ENCODE measurements around the gene PIGO.

PIGO gene

GRCh38 chr9:35105571-35106342 lies 9.4 kb upstream of the PIGO start:
- no peak for DNase-seq

GRCh38 chr9:35105126-35105525 lies 8.7 kb upstream of the PIGO start:
- no peak for DNase-seq

DNA sequence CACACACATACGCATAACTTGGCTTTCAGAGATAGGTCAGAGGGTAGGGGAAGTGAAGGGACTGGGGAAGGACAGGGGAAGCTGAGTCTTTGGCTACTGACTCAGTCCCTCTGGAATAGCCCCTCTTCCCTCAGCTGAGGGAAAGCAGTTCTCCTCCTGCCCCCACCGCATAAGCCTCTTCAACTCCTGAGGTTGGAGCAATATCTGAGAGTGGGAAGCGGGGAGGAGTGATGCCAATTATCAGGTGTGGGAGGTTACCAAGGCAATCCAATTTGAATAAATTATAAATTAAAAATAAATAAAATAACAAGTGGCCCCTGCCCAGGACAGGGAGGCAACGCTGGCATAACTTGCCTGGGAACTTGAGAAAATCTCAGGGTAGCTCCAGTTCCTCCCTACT lies 8.2 kb upstream of the PIGO start:
- no peak for DNase-seq

GRCh38 chr9:35103660-35104191 lies 7.3 kb upstream of the PIGO start:
- no peak for DNase-seq

DNA sequence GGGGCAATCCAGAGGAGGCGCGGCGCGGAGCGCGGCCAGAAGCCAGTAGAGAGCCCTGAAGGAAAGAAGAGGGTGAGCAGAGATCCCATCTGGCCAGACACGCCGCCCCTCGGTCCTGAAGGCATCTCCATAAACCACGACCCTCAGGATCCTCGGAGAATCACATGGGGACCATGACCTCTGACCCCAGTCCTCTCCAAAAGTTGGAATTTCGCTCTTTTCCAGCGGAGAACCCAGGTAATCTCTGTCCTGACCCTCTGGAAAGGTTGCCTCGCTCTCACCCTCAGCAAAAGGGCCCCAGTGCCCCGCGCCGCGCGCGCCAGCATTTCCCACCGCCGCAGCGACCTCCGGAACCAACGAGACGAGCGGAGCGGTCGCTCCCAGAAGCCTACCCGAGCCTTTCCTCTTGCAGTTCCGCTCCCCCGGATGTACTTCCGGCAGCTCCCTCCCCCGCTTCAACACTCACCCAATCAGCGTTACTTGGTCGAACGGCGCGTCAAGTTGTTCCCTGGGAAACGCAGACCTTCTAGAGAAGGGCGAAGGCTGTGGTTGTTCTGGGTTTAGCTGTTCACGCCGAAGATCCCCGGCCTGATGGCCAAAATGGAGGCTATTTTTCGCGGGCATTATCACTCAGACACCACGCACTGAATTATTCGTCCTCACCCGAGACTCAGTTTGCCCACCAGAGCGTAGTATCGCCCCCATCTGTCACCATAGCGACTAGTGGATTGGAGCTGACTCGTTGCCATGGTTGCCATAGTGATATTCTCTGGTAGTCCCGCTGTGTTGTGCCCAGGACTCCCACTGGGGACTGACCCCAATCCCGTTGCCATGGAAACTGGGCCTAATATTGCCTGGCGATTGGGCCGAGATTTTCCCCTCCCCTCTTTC lies 6.6 kb upstream of the PIGO start, which contains the start of gene STOML2:
TSS of gene STOML2 (minus strand) at position 363 of the 891 bp plus-strand sequence. CDS start at position 326, 37 bp downstream.
- DNase-seq: peak; percentile 92

GRCh38 chr9:35102465-35102768 lies 6.0 kb upstream of the PIGO start:
- DNase-seq: no peak

- no peak for DNase-seq
Measured at GRCh38 chr9:35097573-35097972, 1.2 kb upstream of the PIGO start.

DNA sequence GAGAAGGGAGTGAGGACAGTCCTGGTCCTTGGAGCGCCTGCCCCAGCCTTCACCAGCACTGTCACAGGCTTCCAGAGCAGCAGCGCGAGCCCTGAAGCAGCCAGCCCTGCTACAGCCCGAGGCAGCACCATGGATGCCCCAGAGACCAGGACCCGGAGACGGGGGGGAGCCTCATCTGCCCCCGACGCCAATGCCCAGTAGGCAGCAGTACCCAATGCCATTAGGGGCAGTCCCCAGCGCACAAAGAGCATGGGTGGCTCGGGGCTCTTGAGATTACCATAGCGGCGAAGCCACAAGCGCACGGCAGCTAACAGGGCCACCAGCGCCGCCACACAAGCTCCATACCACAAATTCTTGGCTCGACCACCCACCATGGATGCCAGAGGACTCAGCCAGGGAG lies 4.9 kb downstream of the PIGO start:
- no peak for DNase-seq

GRCh38 chr9:35089434-35089833 lies 7.0 kb downstream of the PIGO start:
- no peak for DNase-seq

GRCh38 chr9:35085078-35085477 lies 11.3 kb downstream of the PIGO start:
- DNase-seq: no peak

DNA sequence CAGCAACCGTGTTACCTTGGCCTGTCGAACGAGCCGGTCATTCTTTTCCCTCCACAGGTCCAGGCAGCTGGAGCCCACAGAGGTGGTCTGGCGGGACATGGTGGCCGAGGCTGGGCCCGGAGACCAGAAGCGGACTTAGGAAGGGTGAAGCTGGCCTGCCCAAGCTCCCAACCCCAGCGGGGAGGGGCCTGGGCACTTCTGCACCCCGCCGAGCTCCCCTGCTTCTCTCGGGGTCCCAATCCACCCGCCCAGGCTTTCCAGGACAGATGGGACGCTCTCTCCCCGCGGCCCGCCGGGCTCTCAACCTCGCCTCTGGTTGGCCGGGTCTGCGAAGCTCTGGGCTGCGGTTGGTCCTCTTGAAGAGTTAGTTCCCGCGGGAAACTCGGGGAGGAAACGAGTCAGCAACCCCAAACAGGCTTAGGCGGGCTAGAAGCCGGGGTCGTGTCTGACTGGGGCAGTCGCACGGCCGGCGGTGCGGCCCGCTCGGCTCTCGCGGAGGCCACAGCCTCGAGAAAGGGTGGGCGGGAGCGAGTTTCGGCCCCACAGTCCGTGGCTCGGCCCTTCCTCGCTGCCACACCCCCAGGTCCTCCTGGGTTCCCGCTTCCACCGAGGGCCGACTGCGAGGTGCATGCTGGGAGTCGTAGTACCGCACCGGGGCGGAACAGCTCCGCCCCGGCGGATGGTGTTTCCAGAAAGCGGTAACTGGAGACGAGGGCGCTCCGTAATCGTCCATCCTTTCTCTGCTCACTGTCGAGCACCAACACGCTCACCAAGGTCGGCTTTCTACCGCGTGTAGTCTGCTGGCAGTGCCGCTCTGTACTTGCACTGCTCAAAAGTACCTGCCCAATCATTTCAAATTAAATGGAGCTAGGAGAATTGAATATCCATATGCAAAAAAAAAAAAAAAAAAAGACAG lies 16.7 kb downstream of the PIGO start, which contains the start of gene FANCG:
TSS of gene FANCG (minus strand) at position 517 of the 916 bp plus-strand sequence. CDS start at position 99, 418 bp downstream.
- DNase-seq: peak; percentile 85

GRCh38 chr9:35079041-35079425 lies 17.4 kb downstream of the PIGO start:
- no peak for DNase-seq

DNA sequence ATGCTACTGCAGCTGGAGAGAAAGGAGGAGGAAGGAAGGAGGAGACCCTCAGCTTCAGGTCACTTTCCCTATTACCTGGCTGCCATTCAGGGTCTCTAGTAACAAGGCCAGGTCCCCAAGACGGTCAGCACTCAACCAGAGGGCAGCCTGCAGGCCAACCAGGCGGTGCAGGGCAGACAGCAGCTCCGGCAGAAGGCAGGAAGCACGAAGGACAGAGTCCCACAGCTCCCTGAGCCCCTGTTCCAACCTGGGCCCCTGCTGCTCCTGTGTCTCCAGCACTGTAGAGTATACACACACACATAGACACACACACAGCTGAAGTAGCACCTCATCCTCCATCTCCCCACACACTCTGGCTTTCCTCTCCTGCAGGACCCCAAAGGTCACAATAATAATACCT lies 18.3 kb downstream of the PIGO start:
- DNase-seq: no peak

- DNase-seq: no peak
Measured at GRCh38 chr9:35076848-35077247, 19.5 kb downstream of the PIGO start.

- no peak for DNase-seq
Measured at GRCh38 chr9:35075358-35075757, 21.0 kb downstream of the PIGO start.

DNA sequence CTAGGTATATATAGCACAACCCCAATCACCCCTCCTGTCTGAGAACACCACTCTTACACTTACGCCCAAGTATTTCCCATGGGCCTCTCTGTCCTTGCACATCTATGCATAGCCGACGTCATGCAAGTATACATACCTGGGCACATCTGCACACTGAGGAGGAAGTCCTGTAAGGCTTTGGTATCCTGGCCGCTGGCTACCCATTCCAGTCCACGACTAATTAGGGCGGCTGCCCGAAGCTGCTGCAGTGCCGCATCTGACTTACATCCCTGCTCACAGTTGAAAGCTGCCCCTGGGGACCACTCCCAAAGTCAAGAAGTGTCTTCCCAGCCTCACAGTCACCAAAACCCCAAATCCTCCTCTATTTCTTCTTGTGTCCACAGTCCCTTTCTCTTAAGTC lies 21.6 kb downstream of the PIGO start:
- DNase-seq: no peak

DNA sequence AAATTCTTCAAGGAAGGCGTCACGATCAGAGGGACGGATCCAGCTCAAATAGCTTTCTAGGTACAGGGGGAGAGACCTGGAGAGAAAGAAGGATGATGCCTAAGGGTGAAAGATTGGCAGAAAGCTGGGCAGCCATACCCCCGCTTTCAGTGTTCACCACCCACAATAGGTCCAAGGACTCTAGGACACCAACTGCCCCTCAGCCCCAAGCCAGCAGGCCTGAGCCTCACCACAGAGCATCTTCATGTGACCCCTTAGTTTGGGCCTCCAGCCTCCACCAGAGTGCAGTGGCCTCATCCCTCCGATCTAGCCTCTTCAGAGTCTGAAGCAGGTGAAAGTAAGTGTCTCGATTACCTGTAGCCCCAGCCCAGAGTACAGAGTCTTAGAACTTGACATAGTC lies 22.2 kb downstream of the PIGO start:
- DNase-seq: no peak

DNA sequence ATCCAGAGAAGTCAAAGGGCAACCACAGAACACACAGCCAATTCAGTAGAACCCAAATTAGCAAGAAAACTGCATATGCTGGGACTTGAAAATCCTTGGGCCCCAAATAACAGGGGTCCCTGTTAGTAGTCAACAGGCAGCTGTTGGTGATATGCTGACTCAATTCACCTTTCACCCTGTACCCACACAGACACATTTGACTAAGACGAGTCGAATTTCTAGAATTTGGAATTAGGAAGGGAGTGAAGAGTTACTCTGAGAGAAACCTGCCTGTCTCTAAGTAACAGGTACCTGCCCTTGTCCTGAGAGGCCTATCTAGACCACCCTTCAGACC lies 23.1 kb downstream of the PIGO start:
- no peak for DNase-seq

GRCh38 chr9:35072461-35073278 lies 23.7 kb downstream of the PIGO start, which contains the start of gene VCP:
VCP (minus strand) TSS chr9:35072625; CDS start chr9:35072353, 272 bp downstream.
- peak; percentile 98 for DNase-seq

- DNase-seq: no peak
Measured at GRCh38 chr9:35071814-35072460, 24.5 kb downstream of the PIGO start.
